B cell (primary cell): Measurements from ENCODE around the gene JPH3. TPM values are rescaled to one million over a fixed set of nuclear protein-coding genes. Genes with fewer than 3 reads are reported as not detected.

ENCODE experiments used
- ATAC-seq: fragments of 200-7000 bp; cut with Tn5 transposase; one replicate; pipeline ENCODE4 v1.10.0; 2021; ENCODE audit warnings: low read depth, mild to moderate bottlenecking, moderate number of reproducible peaks, moderate library complexity
- CTCF ChIA-PET: fragments of 350-600 bp; sonication (Branson Sonifier 250); formaldehyde crosslinking; loops from one replicate; lab custom pipeline; 2021; ENCODE audit warnings: antibody characterized with exemption, inconsistent platforms; lab: Charles Lee
- POLR2A ChIA-PET: fragments of 350-600 bp; sonication (Branson Sonifier 250); formaldehyde crosslinking; loops from one replicate; lab custom pipeline; 2021; ENCODE audit warnings: antibody characterized with exemption; lab: Charles Lee
- DNase-seq: peaks from one replicate; pipeline ENCODE4 v3.0.0; 2013
- H2AFZ ChIP-seq: 2 replicates; pipeline ENCODE4 v1.6.1; 2012; ENCODE audit warnings: mild to moderate bottlenecking, low read depth, low read length; ENCODE audit not compliant: insufficient read depth, poor library complexity, severe bottlenecking
- H3K27ac ChIP-seq, 2 donors: 1 replicate in 1 of 2; 2 replicates in 1 of 2; pipeline ENCODE4 v1.5.1; 2012 to 2013; ENCODE audit warnings: low read length in 2 of 2, mild to moderate bottlenecking in 2 of 2, moderate library complexity in 1 of 2
- H3K27me3 ChIP-seq, 4 experiments: fragments of 200-600 bp in 1 of 4; sonication (generic) in 1 of 4; replicated peaks in 1 of 4; 1 replicate in 2 of 4; 2 replicates in 2 of 4; pipeline versions ENCODE4 v1.6.1 to v1.7.0; 2013 to 2016; ENCODE audit warnings: low read length in 3 of 4, mild to moderate bottlenecking in 2 of 4, mixed read lengths in 1 of 4, moderate library complexity in 1 of 4; ENCODE audit not compliant: insufficient read depth in 4 of 4, control insufficient read depth in 3 of 4; ENCODE audit errors: control extremely low read depth in 1 of 4
- H3K36me3 ChIP-seq, 2 experiments: replicated peaks in 1 of 2; 1 replicate in 1 of 2; 2 replicates in 1 of 2; pipeline versions ENCODE4 v1.6.1 to v1.7.1; 2013; ENCODE audit warnings: low read length in 1 of 2; ENCODE audit not compliant: insufficient read depth in 2 of 2, control insufficient read depth in 1 of 2; ENCODE audit errors: control extremely low read depth in 1 of 2, extremely low read depth in 1 of 2
- H3K4me1 ChIP-seq, 2 donors: fragments of 200-600 bp in 1 of 2; sonication (generic) in 1 of 2; 1 replicate in 1 of 2; 2 replicates in 1 of 2; pipeline versions ENCODE4 v1.5.1 to v1.6.1; 2013 to 2017; ENCODE audit warnings: low read length in 2 of 2; ENCODE audit not compliant: control insufficient read depth in 2 of 2, insufficient read depth in 2 of 2
- H3K4me2 ChIP-seq: replicated peaks from 2 replicates; pipeline ENCODE3; 2012; ENCODE audit warnings: mild to moderate bottlenecking, low read depth, low read length; ENCODE audit not compliant: poor library complexity, severe bottlenecking
- H3K4me3 ChIP-seq, 5 experiments: fragments of 200-600 bp in 1 of 5; sonication (generic) in 1 of 5; 1 replicate in 3 of 5; 2 replicates in 2 of 5; pipeline versions ENCODE4 v1.5.1 to v1.7.0; 2011 to 2016; ENCODE audit warnings: low read length in 4 of 5, mild to moderate bottlenecking in 4 of 5, low read depth in 2 of 5, control low read depth in 1 of 5, moderate library complexity in 1 of 5; ENCODE audit not compliant: insufficient read depth in 1 of 5; ENCODE audit errors: control extremely low read depth in 1 of 5, extremely low read depth in 1 of 5
- H3K79me2 ChIP-seq: fragments of 200-600 bp; sonication (generic); one replicate; pipeline ENCODE4 v1.6.0; 2016; ENCODE audit warnings: low read length; ENCODE audit not compliant: control insufficient read depth, insufficient read depth
- H3K9ac ChIP-seq: fragments of 200-600 bp; sonication (generic); 2 replicates; pipeline ENCODE4 v1.6.1; 2017; ENCODE audit warnings: mild to moderate bottlenecking, low read length, moderate library complexity
- H3K9me3 ChIP-seq, 3 donors: one replicate each; pipeline versions ENCODE4 v1.6.1 to v1.7.1; 2013; ENCODE audit warnings: low read length in 2 of 3; ENCODE audit not compliant: control insufficient read depth in 2 of 3, insufficient read depth in 1 of 3; ENCODE audit errors: control extremely low read depth in 1 of 3
- H4K20me1 ChIP-seq: 2 replicates; pipeline ENCODE4 v1.6.0; 2012; ENCODE audit warnings: mild to moderate bottlenecking, low read length; ENCODE audit not compliant: insufficient read depth, control insufficient read depth, poor library complexity, severe bottlenecking
- H3K27ac Mint-ChIP-seq: one replicate; pipeline ENCODE4 v1.8.0; 2021; ENCODE audit warnings: mixed read lengths
- H3K27me3 Mint-ChIP-seq: one replicate; pipeline ENCODE4 v1.8.0; 2021; ENCODE audit warnings: mixed read lengths
- H3K4me1 Mint-ChIP-seq: one replicate; pipeline ENCODE4 v1.8.0; 2021; ENCODE audit warnings: mixed read lengths
- H3K4me3 Mint-ChIP-seq: one replicate; pipeline ENCODE4 v1.8.0; 2021; ENCODE audit warnings: mixed read lengths
- H3K9me3 Mint-ChIP-seq: one replicate; pipeline ENCODE4 v1.8.0; 2022; ENCODE audit warnings: mixed read lengths; ENCODE audit not compliant: insufficient read depth
- CTCF ChIP-seq: fragments of 200-600 bp; IDR thresholded peaks from one replicate; pipeline ENCODE4 v1.8.0; 2022; ENCODE audit warnings: antibody characterized with exemption, mild to moderate bottlenecking
- EZH2 ChIP-seq: IDR thresholded peaks from 2 replicates; pipeline ENCODE4 v1.6.1; 2012; ENCODE audit warnings: borderline replicate concordance, low read depth, mild to moderate bottlenecking, moderate library complexity, low read length; ENCODE audit not compliant: insufficient read depth, poor library complexity, severe bottlenecking
- WGBS: methylation state at CpG from one replicate; pipeline ENCODE4 v1.1.5; 2013; ENCODE audit warnings: missing lambda C conversion rate; ENCODE audit not compliant: insufficient coverage; 5-methylcytosine and 5-hydroxymethylcytosine counted together
- intact Hi-C: fragments of 100-400 bp; cut with micrococcal nuclease; formaldehyde crosslinking; loops from one replicate; pipeline ENCODE4 v1.10.0; 2022
- polyA plus RNA-seq: library from polyadenylated mRNA; depleted of rRNA; stranded (reverse); fragments of >200 nt; gene quantifications from 2 replicates; pipeline ENCODE4 v1.2.3, GENCODE V29; 2012
- total RNA-seq, 2 donors: library from RNA; stranded (reverse); fragments of 120-200 nt in 1 of 2; gene quantifications; 1 replicate in 1 of 2; 2 replicates in 1 of 2; pipeline versions ENCODE4 v1.2.3 to v1.2.4, GENCODE V29; 2013 to 2022

The JPH3 gene
- total and polyA plus RNA-seq, 2 donors (not counting 1 experiment from before 2014, with no cell fraction given), result not detected

- H3K9ac ChIP-seq, result no peak overlapping the region
- Mint-ChIP-seq H3K4me1 (no peaks in the 10 kb centered on the region), H3K4me3 (no peak overlapping the region), H3K27ac (no peak overlapping the region), H3K9me3 (peaks cover 2% of the 10 kb centered on the region), H3K27me3 (peaks cover 29% of the 10 kb centered on the region)
- CTCF ChIA-PET, result no interaction called here
- TF ChIP-seq EZH2 (no peak), CTCF (no peak)
- no peak overlapping the region for H3K4me2 ChIP-seq
- intact Hi-C loops, result no loop called here
- H3K27me3 ChIP-seq, result peaks cover 0 to 19% (median 10%) of the 10 kb centered on the region in 4 experiments
- no peaks in the 10 kb centered on the region for H3K79me2 ChIP-seq
- no peak overlapping the region for H3K27ac ChIP-seq
- no peaks in the 10 kb centered on the region for H4K20me1 ChIP-seq
- WGBS, result 100% methylated on average over 1 of the region's 5 CpGs
- H2AFZ ChIP-seq, result no peak overlapping the region
- DNase-seq (no peak), ATAC-seq (no peak)
- peaks cover 0 to 5% (median 0%) of the 10 kb centered on the region in 3 donors for H3K9me3 ChIP-seq
- H3K4me3 ChIP-seq, result no peak overlapping the region
- no peaks in the 10 kb centered on the region for H3K4me1 ChIP-seq
- POLR2A ChIA-PET, result no interaction called here
- H3K36me3 ChIP-seq, result no peaks in the 10 kb centered on the region
Observed at GRCh38 chr16:87595712-87596111, 6.6 kb upstream of the JPH3 start.

- Mint-ChIP-seq H3K4me1 (no peaks in the 10 kb centered on the region), H3K27ac (no peak overlapping the region), H3K4me3 (no peak overlapping the region), H3K9me3 (peaks cover 2% of the 10 kb centered on the region), H3K27me3 (peaks cover 30% of the 10 kb centered on the region)
- Histone ChIP-seq H3K4me2 (no peak overlapping the region), H3K27ac (no peak overlapping the region), H3K4me1 (no peaks in the 10 kb centered on the region), H3K9me3 (peaks cover 0 to 5% (median 0%) of the 10 kb centered on the region in 3 donors), H4K20me1 (no peaks in the 10 kb centered on the region), H3K4me3 (no peak overlapping the region), H3K27me3 (peaks cover 0 to 29% (median 15%) of the 10 kb centered on the region in 4 experiments), H3K9ac (no peak overlapping the region), H3K36me3 (no peaks in the 10 kb centered on the region), H2AFZ (no peak overlapping the region), H3K79me2 (no peaks in the 10 kb centered on the region)
- POLR2A ChIA-PET, result no interaction called here
- ATAC-seq (no peak), DNase-seq (no peak)
- no peak for TF ChIP-seq EZH2
- TF ChIP-seq CTCF, result no peak
- CTCF ChIA-PET, result no interaction called here
- over 99% methylated on average over 6 of the region's 6 CpGs for WGBS
- intact Hi-C loops, result no loop called here
Observed at GRCh38 chr16:87597324-87597830, 4.9 kb upstream of the JPH3 start.
